C4-2B (cell line): ENCODE results near the gene DNAJC7.

Experiments used
- H3K27ac ChIP-seq: fragments of 450-650 bp; 2 replicates; pipeline ENCODE4 v1.5.1; 2017
- ZFX ChIP-seq: fragments of 450-650 bp; IDR thresholded peaks from 2 replicates; pipeline ENCODE4 v1.6.1; 2017
- TF ChIP-seq, protein P1 (sequence below): fragments of 450-650 bp; conservative IDR thresholded peaks from 2 replicates; pipeline ENCODE4 v1.5.1; 2017; ENCODE audit warnings: mild to moderate bottlenecking

DNAJC7 gene

DNA sequence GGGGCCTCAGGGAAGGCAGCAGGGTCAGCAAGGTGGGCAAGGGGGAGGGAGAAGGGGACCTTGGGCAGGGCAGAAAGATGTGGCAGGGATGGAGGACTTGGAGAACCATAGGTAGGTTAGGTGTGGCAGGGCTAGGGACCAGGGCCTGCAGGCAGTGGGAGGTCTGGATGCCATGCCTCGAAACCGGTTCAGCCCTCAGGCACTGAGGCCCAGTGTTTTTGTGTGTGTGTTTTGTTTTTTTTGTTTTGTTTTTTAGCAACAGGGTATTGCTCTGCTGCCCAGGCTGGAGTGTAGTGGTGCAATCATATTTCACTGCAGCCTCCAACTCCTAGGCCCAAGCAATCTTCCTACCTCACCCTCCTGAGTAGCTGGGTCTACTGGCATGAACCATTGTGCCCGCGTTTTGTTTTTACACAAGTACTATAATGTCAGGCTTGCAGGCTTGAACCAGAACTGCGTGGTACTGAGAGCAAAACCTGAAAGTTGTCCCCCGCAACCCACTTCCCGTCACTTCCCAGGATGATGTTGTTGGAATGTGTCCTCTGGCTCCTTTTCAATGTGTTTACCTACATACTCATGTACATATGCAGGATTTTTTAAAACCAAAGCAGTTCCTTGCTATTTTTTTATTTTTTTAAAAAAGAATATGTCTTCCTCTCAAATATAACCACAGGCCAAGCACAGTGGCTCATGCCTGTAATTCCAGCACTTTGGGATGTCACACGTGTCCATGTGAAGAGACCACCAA is 74.4 kb downstream of the DNAJC7 start:
- no peak for TF ChIP-seq ZFX
- TF ChIP-seq, protein P1, sequence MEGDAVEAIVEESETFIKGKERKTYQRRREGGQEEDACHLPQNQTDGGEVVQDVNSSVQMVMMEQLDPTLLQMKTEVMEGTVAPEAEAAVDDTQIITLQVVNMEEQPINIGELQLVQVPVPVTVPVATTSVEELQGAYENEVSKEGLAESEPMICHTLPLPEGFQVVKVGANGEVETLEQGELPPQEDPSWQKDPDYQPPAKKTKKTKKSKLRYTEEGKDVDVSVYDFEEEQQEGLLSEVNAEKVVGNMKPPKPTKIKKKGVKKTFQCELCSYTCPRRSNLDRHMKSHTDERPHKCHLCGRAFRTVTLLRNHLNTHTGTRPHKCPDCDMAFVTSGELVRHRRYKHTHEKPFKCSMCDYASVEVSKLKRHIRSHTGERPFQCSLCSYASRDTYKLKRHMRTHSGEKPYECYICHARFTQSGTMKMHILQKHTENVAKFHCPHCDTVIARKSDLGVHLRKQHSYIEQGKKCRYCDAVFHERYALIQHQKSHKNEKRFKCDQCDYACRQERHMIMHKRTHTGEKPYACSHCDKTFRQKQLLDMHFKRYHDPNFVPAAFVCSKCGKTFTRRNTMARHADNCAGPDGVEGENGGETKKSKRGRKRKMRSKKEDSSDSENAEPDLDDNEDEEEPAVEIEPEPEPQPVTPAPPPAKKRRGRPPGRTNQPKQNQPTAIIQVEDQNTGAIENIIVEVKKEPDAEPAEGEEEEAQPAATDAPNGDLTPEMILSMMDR = no peak
- H3K27ac ChIP-seq = no peak overlapping the region

DNA sequence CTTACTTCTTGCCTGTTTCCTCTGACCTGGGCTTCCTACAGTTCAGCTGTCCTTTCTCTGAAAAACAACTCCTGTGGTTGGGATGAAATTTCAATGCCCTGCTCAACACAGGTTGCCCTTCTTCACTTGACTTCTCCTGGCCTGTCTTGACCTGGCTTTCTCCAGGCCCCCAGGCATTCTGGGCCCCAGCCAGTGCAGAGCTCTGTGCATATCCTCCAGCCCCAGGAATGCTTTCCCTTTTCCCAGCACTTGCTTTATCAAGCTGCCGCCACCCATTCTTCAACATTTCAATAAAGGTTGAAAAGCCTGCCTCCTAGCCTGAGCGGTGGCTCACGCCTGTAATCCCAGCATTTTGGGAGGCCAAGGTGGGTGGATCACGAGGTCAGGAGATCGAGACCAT is 76.1 kb downstream of the DNAJC7 start:
- H3K27ac ChIP-seq = no peak overlapping the region
- no peak for TF ChIP-seq ZFX
- TF ChIP-seq, protein P1 = no peak

DNA sequence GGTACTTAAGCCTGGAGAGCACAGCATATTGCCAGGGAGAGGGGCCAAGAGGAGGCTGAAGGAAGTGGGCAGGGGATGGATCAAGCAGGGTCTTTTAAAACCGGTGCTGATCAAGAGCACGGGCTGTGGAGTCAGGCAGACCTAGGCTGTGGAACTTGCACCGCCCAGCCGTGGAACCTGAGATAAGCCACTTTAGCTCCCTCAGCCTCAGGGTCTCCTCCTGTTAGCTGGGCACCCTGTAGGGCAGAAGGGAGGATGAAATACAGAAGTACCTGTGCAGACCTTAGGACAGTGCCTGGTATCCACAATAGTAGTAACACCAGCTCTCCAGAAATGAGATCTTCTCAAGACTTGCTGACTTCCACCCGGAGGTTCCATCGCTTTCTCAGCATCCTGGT is 77.5 kb downstream of the DNAJC7 start:
- TF ChIP-seq ZFX = no peak
- TF ChIP-seq, protein P1 = no peak
- no peak overlapping the region for H3K27ac ChIP-seq

DNA sequence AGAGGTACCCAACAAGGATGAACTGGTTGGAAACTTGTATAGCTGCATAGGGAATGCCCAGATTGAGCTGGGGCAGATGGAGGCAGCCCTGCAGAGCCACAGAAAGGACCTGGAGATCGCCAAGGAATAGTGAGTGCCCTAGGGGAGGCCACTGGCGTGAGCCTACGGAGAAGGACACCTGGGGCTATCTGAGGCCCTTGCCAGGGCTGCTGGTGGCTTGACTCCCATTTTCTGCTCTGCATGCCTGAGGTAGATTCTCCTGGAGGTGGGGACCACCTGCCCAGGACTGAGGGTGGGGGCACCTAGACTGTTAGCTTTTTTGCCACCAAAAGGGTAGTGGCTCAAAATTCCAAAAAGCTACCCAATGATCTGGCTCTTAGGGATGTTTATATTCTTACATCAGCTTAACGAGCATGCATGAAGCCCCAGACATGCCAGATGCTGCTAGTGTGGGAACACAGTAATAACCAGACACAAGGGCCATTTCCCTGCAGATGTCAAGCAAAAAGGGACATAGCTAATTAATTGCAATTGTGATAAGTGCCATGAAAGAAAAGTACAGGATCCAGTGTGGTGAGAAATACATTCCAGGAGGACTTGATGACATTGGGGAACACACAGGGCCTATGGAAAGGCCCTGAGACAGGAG is 78.1 kb downstream of the DNAJC7 start:
- TF ChIP-seq ZFX = no peak
- TF ChIP-seq, protein P1 = no peak
- no peak overlapping the region for H3K27ac ChIP-seq

DNA sequence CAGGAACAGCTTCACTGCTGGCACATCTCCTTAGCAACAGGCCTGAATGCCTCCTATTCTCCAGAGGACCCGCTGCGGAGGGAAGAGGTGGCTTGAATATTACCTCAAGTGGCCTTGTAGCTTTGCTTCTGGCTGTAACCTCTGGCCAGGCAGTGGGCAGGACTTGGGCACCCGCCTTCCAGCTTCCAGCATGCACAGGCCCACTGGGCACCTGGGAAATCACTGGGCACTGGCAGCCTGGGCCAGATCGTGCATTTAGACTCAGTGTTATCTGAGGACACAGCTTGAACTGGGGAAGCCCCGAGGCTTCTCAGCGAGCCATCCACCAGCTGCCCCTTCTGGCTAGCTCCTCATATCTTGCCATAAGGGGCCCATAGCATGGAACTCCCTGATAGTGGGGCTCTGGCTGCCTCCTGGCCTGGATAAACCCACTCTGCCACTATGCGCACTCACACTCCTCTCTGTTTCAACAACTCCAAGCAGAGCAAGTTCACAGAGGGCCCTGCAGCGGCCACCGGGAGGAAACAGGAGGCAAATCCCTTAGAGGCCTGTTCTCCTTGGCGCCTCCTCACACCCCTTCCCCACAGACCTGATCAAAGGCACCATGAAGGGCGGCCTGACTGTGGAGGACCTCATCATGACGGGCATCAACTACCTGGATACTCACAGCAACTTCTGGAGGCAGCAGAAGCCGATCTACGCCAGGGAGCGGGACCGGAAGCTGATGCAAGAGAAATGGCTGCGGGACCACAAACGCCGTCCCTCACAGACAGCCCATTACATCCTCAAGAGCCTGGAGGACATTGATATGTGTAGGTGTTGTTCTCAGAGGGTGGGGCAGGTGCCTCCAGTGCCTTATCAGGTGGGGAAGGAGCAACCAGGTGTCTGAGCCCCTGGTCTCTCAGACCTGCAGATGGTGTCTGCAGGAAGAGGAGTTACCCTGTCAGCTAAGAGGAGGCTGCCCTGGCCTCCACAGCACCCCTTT is 79.0 kb downstream of the DNAJC7 start:
- no peak for TF ChIP-seq ZFX
- TF ChIP-seq, protein P1 = no peak

DNA sequence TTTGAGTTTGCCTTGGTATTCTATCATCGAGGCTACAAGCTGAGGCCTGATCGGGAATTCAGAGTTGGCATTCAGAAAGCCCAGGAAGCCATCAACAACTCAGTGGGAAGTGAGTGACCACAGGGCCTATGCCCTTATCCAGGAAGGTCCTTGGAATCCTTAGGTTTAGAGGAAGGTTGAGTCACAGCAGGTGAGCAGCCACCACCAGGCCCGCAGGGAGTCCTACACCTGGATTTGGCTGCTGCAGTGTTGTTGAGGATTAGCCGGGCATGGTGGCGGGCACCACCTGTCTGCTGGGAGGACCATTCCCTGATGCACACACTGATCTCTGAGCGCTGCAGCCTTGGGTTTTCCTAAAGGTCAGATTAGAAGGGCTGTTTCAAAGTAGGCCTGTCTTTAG is 81.6 kb downstream of the DNAJC7 start:
- TF ChIP-seq, protein P1 = no peak
- H3K27ac ChIP-seq = no peak overlapping the region

More for the DNA sequence above, 79.0 kb downstream of the DNAJC7 start:
- H3K27ac ChIP-seq = no peak overlapping the region
